HG03064 (cell line): ENCODE measurements around the gene CAB39.

ENCODE experiments used
- ATAC-seq: cut with Tn5 transposase; IDR thresholded peaks from one replicate; pipeline ENCODE4 v1.9.1; 2021; ENCODE audit warnings: low read depth; ENCODE audit not compliant: unreplicated experiment

CAB39 gene

DNA sequence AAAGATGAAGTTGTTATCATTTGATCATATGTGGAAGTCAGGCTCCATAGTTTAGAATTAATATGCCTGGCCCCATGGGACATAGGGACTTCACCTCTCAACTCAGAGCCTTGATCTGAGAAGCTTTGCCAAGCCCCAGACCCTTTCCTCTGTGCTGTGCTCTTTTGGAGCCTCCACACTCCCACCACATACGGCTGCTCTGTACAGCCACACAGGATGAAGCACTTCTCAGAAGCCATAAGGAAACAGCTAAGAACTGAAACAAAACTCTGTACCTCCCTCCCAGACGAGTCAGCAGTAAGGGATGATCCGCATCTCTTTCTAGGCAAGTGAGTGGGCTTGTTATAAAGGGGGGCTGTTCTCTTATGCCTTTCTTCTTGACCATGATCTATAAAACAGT lies 66.5 kb downstream of the CAB39 start:
- no peak for ATAC-seq

DNA sequence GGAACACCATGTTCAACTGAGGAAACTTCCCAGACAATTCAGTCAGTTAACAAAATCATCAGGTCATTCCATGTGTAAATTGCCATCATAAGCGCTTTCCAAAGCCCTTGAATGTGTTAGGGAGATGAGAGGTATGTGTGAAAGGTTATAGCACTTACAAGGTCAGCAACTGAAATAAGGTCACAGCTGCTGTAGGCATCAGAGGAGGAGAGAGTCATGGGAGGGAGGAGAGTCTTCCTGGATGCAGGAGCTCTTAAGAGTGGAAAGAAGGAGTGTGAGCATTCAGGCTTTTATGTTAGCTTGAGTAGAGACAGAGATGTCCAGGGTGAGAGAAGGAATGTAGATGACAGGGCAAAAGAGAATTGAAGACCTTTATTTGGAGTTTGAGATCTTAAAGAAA lies 67.0 kb downstream of the CAB39 start:
- no peak for ATAC-seq

DNA sequence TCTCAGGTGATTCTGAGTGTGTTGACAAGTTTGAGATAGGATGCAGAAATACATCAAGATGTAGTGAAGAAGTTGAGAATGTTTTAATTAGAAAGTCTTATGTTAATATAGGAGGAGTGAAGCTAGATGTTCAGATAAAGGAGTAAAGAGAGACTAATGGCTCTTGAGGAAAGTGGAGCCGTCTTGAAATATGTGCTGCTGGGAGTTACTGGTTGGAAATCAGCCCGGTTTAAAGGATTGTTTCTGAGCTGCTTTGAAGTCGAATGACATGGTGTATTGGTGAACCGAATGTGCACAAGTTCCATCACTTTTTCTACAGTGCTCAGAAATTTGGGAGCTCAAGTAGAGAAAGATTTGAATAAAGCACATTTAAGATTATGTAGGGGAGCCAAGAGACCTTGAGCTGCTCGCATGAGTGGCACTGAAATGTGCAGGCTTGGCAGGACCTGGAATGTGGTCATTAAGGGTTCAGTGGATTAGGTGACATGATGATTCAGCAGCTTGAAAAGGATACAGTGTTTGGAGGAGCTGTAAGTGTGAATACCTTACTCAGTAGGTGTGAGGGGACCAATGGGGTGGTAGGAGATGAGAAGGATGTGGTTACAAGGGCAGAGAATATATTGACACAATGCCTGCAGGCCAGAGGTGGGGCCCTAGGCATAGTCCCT lies 68.6 kb downstream of the CAB39 start:
- ATAC-seq = no peak

DNA sequence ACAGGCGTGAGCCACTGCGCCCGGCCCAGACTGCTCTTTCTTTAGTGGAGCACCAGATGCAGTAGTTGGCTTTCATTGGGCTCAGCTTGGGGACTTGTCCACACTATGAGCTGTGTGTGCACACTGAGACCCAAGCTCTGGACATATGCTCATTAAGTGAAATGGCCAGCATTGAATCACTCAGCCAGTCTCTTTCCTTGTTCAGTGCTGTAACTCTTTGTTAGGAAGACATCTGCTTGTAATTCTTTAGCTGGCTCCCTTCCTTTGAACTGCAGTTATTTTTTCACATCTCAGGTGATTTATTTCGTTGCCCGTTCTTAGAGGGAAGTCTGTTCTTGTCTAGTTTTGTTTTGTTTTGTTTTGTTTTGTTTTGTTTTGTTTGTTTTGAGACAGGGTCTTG lies 70.5 kb downstream of the CAB39 start:
- ATAC-seq = no peak

DNA sequence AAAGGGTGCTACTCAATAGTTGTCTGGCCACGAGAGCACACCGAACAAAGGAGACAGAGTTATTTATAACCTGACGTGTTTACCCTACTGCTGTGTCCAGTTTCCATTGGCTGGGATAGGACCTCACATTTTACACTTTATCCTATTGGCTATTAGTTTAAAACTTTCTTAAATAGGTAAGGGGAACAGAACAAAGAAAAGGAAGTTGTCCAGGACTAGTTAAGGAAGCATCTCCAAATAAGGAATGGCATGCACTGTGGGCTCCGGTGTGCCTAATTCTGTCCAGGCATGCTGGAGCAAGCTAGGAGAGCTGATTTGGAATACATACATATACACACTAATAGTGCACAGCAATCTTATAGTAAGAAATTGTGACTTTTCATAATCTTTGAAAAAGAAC lies 72.2 kb downstream of the CAB39 start:
- ATAC-seq = no peak

DNA sequence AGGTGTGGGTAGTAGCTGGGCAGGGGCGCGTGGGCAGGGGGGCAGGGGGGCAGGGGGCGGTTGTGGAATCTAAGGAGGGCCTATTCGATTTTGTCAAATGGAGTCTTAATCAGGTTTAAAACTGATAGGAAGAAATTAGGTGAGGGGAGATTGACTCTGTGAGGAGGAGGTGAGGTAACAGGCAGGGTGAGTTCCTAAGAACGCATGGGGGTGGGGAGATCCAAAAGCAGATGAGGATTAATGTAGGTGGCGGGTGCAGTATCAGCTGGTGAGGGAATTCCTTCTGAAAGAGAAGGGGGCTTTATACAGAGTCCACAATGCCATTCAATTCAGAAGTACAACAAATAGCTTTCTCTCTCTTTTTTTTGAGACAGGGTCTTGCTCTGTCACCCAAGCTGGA lies 72.7 kb downstream of the CAB39 start:
- ATAC-seq = no peak

DNA sequence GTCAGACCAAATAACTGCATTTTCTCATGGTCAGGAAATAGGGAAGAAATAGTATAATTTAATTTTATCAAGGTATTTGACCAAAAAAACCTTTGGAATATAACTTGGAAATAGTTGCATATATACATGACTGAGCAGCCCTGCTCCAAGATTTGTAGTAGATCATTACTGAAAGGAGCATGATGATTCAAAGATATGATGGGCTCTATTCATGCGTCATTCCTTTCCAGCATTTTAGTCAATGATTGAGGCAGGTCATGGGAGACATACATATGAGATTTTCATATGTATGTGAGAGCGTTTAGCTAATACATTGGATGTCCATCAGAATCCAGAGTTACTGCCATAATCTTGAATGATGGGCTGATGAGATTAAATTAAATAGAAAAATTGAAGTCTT lies 74.5 kb downstream of the CAB39 start:
- no peak for ATAC-seq

DNA sequence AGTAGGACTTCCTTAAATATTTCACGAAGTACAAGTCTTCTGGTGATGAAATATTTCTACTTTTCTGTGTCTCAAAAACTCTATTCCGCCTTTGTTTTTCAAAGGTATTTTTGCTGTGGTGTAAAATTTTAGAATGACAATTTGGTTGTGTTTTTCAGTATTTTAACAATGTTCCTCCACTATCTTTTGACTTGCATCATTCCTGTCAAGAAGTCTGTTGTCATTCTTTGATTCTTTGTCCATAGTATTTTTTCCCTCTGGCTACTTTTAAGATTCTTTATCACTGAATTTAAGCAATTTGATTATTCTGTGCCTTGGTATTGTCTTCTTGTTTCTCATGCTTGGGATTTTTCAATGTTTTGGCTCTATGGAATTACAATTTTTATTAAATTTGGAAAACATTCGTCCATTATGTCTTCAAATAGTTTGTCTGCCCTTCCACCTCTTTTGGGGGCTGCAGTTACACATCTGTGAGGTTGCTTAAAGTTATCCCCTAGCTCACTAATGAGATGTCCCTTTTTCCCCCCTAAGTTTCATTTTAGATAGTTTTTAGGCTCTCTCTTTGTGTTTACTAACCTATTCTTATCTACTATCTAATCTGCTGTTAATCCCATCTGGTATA lies 76.0 kb downstream of the CAB39 start:
- ATAC-seq = no peak

DNA sequence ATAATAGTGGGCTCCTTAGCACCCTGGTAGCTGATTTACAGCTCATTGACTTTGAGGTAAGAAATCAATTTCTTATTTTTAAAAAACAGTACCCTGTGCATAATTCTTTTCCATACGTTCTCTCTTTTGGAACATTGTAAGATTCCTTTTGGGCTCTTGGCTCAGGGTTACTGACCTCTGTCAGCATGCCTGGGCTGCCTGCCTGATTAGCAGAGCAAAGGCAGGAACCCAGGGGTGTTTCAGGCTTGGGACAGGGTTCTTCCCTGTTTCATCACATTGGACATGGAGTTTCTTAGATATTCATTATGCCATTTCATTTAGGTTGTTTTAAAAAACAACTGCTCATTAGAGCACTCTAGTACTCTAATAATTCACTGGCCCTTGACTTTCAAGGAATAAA lies 78.3 kb downstream of the CAB39 start:
- no peak for ATAC-seq

DNA sequence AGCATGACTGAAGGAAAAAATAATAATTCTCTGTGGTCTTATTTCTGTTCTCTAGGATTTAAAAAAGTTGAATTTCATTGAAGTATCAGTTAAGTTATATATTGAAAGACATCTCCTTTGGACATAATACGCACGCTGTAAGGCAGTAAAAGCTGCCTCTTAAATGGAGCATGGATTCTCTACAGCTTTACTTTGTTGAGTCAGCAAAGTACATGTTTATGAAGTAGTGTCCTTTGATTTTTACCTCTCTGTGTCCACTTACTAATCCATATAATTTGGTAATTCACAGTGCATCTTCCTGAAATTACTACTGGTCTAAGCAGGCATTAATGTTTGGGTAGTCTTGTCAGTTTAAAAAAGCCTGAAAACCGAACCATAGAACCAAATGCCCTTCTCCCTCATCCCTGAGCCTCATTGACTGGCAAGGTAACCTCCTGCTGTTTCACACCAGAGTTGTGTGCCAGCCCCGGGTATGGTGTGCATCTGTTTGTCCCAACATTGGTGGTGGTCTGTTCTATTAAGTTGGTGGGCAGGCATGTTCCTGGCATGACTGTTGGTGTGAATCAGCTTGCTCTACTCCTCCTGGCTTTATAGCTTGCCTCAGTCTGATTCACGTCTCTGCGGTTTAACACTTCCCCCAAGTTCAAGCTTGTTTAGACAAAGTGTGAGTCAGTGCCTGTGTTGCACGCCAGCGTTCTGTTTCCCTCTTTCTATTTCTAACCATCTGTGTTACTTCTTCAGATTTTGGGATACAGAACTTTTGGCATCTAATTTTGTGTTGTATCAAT lies 81.1 kb downstream of the CAB39 start:
- no peak for ATAC-seq

DNA sequence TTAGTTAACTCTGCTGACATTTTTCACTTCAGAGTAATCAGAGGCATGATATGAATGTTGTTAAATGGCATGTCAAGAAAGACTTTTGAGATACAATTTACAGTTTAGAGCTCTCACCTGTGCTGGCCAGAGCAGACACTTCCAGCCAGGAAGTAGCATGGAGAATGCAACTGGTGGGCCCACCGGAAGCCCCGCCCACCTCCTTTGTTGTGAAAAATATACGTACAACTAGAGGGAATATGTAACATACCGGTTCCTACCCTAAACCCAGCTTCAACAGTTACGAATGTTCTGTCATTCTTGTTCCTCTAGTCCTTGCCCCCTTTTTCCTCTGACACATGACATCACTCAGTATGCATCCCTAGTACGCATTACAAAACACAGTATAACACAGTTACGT lies 81.9 kb downstream of the CAB39 start:
- ATAC-seq = no peak

DNA sequence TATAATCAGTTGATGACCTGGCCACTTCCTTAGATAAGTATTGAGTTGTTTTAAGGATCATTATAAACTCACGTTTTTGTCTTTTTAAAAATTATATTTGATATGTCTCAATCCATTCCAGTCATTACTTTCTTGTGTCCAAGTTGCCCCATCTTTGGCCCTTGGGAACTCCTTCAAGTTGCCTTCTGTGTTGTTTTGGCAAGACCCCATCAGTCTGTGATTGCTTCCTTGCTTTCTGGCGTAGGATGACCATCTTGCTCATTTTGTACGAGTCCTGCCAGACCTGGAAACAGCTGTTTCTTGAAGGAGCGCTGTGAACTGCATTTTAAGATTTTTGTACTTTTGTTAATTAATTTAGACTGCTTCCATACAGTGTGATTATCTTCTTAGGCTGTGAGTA lies 83.2 kb downstream of the CAB39 start:
- ATAC-seq = no peak

DNA sequence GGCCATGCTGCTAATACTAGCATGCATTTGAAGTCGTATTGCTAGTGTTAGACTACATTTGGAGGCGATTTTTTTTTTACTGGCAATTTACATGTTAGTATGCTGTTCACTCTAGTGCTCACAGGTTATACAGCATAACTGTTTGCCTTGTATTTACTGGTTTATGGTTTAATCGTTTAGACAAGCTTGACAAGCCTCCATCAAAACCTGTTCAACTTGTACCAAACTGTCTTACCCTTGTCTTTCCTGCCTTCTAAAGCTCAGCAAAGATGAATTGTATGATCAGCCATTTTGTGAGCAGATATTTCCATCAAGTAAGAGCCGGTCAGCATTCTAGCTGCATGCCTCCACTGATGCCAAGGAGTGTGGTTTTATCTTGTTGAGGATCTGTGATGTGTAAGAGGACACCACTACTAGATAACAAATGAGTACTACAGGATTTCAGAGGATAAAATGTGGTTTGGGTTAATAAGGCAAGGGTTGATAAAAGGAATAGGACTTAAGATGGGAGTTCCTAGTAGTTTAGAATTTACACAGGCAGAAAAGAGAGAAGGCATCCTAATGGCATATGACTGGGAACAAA lies 83.7 kb downstream of the CAB39 start:
- no peak for ATAC-seq

DNA sequence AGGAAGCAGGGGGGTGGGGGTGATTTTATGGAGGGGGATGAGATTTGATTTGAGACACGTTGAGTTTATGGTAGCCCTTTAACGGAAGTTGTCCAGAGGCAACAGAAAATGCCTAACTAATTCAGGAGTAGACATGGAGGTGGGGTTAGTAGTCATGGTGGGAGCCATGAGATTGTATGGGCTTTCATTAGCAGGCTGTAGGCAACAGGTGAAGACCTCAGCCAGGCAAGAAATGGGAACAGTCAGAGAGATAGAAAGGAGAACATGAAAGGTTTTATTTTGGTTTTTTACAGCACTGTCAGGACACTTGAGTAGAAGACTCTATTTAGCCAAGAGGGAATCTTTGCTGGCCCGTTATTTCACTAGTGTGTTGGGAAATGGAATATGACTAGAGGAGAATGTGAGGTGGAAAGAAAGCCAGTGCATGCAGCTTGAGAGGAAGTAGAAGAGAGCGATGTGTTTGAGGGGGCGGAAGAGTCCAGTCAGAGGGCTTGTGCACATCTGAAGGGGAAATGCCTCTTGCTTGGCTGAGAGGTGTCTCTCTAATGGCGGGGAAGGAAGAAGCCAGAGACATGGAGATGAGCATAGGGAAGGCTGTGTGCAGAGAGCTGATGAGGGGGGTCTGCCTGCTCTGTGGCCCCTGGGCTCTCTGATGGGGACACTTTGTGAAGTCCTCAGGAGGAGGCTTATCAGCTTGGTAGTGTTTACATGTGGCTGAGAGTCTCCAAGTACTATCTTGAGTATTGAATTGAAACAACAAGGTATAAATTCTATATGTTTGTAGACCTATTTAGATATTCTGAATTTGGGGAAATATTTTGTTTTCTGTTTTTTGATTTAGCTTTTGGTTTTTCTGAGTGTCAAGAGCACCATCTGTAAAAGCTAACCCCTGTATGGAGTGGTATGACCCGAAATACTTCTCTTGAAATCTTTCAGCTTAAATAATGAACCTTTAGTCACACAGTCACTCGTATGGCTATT lies 85.2 kb downstream of the CAB39 start:
- ATAC-seq = no peak

DNA sequence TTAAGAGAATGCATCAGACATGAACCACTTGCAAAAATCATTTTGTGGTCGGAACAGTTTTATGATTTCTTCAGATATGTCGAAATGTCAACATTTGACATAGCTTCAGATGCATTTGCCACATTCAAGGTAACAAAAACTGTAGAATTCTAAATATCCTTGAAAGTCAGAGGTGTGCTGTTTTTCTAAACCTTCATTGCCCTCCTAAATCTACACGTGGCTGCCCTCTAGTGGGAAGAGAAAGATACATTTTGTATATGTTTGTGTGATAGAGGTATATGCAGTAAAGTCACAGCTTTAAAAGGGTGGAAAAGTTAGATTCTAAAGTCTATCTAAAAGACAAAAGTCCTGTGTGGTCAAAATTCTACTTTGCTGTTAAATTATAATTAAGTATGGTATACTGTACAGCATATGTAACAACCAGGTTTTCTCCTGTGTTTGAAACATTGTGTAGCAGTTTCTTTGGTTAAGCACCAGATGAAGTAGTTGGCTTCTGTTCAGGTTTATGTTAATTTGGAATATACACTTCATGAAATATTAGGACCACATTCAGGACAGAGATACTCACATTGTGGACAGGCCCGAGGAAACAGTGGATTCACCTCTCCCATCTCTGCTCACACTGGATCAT lies 86.2 kb downstream of the CAB39 start:
- ATAC-seq = no peak

DNA sequence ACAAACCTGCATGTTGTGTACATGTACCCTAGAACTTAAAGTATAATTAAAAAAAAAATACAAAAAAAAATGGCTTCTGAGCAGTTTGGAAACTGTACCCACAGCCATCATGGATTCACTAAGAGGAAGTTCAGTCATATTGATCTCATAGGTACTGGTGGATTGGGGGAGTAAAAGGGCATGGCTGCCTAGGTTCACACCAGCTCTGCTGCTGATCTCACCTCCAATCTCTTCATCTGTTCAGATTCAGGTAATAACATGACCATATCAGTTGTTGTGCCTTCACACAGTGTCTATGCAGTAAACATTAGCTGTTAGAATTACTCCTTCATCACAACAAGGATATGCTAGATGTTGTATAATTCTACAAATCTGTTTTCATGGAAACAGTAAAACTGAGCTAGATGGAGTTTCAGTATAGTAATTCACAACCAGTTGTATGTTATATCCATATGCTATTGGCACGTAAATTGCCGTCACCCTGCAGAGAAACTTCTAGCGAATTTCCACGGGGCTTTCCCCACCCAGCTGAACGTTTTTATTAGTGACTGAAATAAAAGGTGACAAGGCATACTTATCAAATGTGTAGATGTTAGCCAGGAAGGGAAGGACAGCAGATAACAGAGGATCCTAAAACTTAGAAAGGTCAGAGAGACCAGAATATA lies 92.8 kb downstream of the CAB39 start:
- no peak for ATAC-seq

DNA sequence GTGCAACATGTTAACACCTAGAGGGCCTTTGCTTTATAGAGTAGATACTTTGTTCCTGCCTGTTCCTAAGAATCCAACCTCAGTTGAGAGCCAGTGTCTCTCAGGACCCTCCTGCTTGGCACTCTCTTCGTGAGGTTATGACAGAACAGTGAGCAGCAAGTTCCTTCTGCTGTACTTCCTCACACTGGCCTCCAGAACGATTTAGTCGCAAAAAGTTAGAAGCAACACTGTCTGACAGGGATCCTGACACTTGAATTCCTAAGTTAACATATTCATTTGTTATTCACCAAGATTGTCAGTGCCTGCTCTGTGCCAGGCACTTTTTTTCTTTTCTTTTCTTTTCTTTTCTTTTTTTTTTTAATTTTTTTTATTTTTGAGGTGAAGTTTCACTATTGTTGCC lies 95.1 kb downstream of the CAB39 start:
- ATAC-seq = no peak

DNA sequence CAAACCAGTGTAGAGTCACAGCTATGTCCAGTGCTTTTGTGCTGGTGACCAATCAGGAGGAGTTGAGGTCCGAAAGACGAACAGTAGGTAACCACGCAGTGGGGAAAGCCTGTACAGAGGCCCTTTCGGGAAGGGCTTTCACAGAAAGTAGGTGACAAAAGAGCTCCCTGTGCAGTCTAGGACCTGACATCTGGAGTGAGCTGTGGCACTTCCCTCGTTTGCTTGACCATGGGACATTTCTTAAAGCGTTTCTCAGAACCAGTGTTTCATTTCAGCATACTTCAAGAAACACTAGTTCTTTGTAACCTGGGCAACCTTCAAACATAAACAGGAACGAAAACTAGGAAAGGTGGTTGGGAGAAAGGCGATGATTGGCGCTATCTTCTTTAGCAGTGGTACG lies 96.4 kb downstream of the CAB39 start:
- no peak for ATAC-seq

DNA sequence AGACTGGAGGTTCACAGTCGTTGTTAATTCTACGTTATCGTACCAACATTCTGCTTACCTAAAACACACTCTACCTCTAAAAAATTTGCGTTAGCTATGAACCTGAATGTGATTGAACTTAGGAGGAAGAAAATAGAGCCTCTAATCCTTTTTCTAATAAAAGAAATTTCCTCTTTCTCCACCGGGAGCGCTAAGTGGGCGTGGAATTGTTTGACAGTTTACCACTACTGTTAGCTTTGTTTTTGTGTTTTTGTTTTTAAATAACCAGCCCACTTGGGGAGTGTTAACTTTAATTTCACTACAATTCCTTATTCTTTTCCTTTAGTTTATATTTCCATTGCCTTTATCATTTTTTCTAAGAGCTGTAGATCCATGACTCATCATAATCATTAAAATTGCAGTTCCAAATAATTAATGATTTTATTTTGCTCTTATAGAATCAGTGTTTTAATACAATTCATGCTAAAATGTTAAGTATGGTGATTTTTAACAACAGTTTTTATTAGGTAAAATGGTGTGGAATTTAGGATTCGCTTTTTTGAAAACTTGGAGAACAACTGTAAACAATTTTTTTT lies 97.1 kb downstream of the CAB39 start:
- ATAC-seq = no peak
